ENCODE results near the gene CHL1. TPM values are rescaled to one million over a fixed set of nuclear protein-coding genes. Genes with fewer than 3 reads are reported as not detected.

Gene CHL1
- total and polyA plus RNA-seq, 8 donors, result 0.62 to 25.3 (median 10.5) TPM

- Histone ChIP-seq H3K27ac (no peak overlapping the region), H3K27me3 (no peaks in the 10 kb centered on the region), H3K4me1 (peaks cover 0 to 7% (median 0%) of the 10 kb centered on the region in 4 donors), H3K36me3 (no peaks in the 10 kb centered on the region), H3K9me3 (no peaks in the 10 kb centered on the region), H3K4me3 (no peak overlapping the region)
- DNase-seq, result no peak
- TF ChIP-seq CTCF (IDR thresholded peaks at IDR 0.05), result no peak
- TF ChIP-seq POLR2A (IDR thresholded peaks at IDR 0.05), result no peak
- TF ChIP-seq EP300 (IDR thresholded peaks at IDR 0.05), result no peak
- TF ChIP-seq POLR2AphosphoS5 (IDR thresholded peaks at IDR 0.05), result no peak
- intact Hi-C loops (cut with DNase I; ENCODE audit: low total_unique reads), result no loop called here
- 71 to 84% (median 78%) methylated on average over 3 of the region's 3 CpGs for WGBS, 5 donors
These were observed 46.2 kb downstream of the CHL1 start for GRCh38 chr3:242602-243355.

DNA sequence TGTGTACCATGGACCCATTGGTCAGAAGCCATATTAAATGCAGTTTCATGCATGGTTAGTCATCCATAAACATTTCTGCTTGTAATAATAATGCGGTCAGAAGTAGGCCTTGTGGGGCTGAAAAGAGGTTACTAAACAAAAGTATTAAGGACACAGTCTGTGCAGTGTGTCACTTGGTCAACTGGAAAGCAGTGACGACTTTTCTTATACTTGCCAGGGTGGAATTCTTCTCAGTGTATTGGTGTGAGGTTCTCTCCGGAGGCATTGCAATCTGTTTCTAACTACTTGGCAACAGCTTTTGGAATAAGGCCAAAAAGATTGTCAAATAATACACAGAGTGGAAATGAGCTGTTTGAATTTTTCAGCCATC, 46.8 kb downstream of the CHL1 start:
- intact Hi-C loops (cut with DNase I; ENCODE audit: low total_unique reads), result no loop called here

GRCh38 chr3:244041-244440, 47.5 kb downstream of the CHL1 start:
- DNase-seq, result no peak
- Histone ChIP-seq H3K4me1 (peaks cover 0 to 7% (median 0%) of the 10 kb centered on the region in 4 donors), H3K36me3 (no peaks in the 10 kb centered on the region), H3K27me3 (no peaks in the 10 kb centered on the region), H3K4me3 (no peak overlapping the region), H3K9me3 (no peaks in the 10 kb centered on the region), H3K27ac (no peak overlapping the region)
- 69 to 83% (median 79%) methylated on average over 9 of the region's 9 CpGs for WGBS, 5 donors
- TF ChIP-seq POLR2A (IDR thresholded peaks at IDR 0.05) (no peak), CTCF (IDR thresholded peaks at IDR 0.05) (no peak), EP300 (IDR thresholded peaks at IDR 0.05) (no peak), POLR2AphosphoS5 (IDR thresholded peaks at IDR 0.05) (no peak)
- intact Hi-C loops (cut with DNase I; ENCODE audit: low total_unique reads), result no loop called here

More for the DNA sequence above, 46.8 kb downstream of the CHL1 start:
- H3K36me3 ChIP-seq, result no peaks in the 10 kb centered on the region
- H3K4me3 ChIP-seq, result no peak overlapping the region
- TF ChIP-seq POLR2A (IDR thresholded peaks at IDR 0.05) (no peak), EP300 (IDR thresholded peaks at IDR 0.05) (no peak), CTCF (IDR thresholded peaks at IDR 0.05) (no peak), POLR2AphosphoS5 (IDR thresholded peaks at IDR 0.05) (no peak)
- no peaks in the 10 kb centered on the region for H3K27me3 ChIP-seq
- H3K27ac ChIP-seq, result no peak overlapping the region
- WGBS, 5 donors, result 36 to 56% (median 47%) methylated on average over 3 of the region's 3 CpGs
- H3K4me1 ChIP-seq, result peaks cover 0 to 7% (median 0%) of the 10 kb centered on the region in 4 donors
- no peaks in the 10 kb centered on the region for H3K9me3 ChIP-seq
- peak in 1 of 2 donors; percentile 52 for DNase-seq

- Histone ChIP-seq H3K27ac (no peak overlapping the region), H3K4me3 (no peak overlapping the region), H3K27me3 (no peaks in the 10 kb centered on the region), H3K36me3 (no peaks in the 10 kb centered on the region), H3K4me1 (peaks cover 0 to 6% (median 0%) of the 10 kb centered on the region in 4 donors), H3K9me3 (no peaks in the 10 kb centered on the region)
- 81 to 88% (median 83%) methylated on average over 1 of the region's 1 CpG for WGBS, 5 donors
- TF ChIP-seq POLR2A (IDR thresholded peaks at IDR 0.05), result no peak
- TF ChIP-seq CTCF (IDR thresholded peaks at IDR 0.05), result no peak
- TF ChIP-seq EP300 (IDR thresholded peaks at IDR 0.05), result no peak
- TF ChIP-seq POLR2AphosphoS5 (IDR thresholded peaks at IDR 0.05), result no peak
- DNase-seq, result no peak
- intact Hi-C loops (cut with DNase I; ENCODE audit: low total_unique reads), result no loop called here
These were observed 51.4 kb downstream of the CHL1 start for GRCh38 chr3:247916-248315.

Data from stomach (tissue), 9 donors.